ENCODE data around the gene RAP1B. TPM values are rescaled to one million over a fixed set of nuclear protein-coding genes. Genes with fewer than 3 reads are reported as not detected.

RAP1B gene
- total RNA-seq, 3 donors from 2014 or later = 172 to 213 (median 188) TPM

DNA sequence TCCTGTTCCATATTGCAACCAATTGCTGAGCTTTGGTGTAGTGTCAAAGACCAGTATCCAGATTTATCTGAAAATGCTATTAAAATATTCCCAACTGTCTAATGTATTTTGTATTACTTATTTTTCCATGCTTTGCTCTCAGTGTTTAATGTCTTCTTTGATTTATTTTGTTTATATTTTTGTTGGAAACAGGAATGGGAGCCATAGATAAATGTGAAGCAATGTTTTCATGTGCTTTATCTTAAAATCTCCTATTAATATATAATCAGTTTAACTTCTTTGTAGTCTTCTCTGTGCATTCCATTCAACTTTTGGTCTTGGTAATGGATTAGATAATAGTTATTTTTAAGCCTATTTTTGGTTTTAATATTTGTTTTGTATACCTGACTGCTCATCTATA is 8.8 kb downstream of the RAP1B start:
- DNase-seq (no peak), ATAC-seq (no peak)
- Mint-ChIP-seq H3K9me3 (no peaks in the 10 kb centered on the region), H3K27me3 (ENCODE audit: low read depth) (no peaks in the 10 kb centered on the region), H3K36me3 (ENCODE audit: insufficient read depth) (peaks cover 30% of the 10 kb centered on the region), H3K4me3 (peak overlapping the region; percentile 42), H3K4me1 (ENCODE audit: low read depth) (peaks cover 81% of the 10 kb centered on the region)

DNA sequence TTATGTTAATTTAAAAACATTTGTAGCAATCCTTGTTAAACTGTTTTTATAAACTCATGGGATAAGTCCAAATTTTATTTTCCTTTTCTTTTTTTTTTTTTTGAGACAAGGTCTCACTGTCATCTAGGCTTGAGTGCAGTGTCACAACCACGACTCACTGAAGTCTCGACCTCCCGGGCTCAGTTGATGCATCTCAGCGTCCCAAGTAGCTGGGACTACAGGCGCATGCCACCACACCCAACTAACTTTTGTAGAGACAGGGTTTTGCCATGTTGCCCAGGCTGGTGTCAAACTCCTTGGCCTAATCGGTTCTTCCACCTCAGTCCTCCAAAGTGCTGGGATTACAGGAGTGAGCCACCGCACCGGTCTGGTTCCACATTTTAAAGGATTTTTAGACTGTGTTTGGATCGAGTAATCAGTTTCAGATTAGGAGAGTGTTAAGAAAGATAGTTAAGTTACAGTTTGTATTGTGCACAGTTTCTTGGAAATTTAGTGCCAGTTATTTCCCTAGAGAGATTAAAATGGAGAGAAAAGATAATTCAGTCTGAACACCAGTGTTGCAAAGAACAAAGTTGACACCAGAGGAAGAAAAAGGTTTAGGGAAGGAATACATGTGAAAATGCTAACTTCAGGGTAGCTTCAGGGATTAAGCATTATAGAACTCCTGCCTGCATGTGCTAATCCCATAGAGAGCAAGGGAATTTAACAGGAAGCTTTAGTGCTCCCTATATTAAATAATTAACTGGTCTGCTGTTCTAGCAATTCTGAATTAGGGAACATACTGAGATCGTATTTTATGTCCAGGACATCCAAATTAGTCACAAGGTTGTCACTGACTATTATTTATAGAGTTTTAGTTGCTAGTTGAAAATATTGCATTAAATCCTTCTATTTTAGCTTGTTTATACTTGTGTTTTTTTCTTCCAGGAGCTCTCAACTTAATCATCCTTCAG is 10.1 kb downstream of the RAP1B start:
- ATAC-seq (peak in 1 of 2 donors; percentile 24), DNase-seq (no peak)
- Mint-ChIP-seq H3K4me3 (peak overlapping the region; percentile 55), H3K4me1 (ENCODE audit: low read depth) (peaks cover 78% of the 10 kb centered on the region), H3K27me3 (ENCODE audit: low read depth) (no peaks in the 10 kb centered on the region), H3K36me3 (ENCODE audit: insufficient read depth) (peaks cover 30% of the 10 kb centered on the region), H3K9me3 (no peaks in the 10 kb centered on the region)

GRCh38 chr12:68621472-68622081 is 10.9 kb downstream of the RAP1B start:
- peak overlapping the region; percentile 55 for H3K4me3 Mint-ChIP-seq
- peaks cover 38% of the 10 kb centered on the region for H3K36me3 Mint-ChIP-seq (ENCODE audit: insufficient read depth)
- DNase-seq = no peak
- peaks cover 2% of the 10 kb centered on the region for H3K9me3 Mint-ChIP-seq
- H3K4me1 Mint-ChIP-seq (ENCODE audit: low read depth) = peaks cover 81% of the 10 kb centered on the region
- peak in 1 of 2 donors; percentile 32 for ATAC-seq
- H3K27me3 Mint-ChIP-seq (ENCODE audit: low read depth) = no peaks in the 10 kb centered on the region

DNA sequence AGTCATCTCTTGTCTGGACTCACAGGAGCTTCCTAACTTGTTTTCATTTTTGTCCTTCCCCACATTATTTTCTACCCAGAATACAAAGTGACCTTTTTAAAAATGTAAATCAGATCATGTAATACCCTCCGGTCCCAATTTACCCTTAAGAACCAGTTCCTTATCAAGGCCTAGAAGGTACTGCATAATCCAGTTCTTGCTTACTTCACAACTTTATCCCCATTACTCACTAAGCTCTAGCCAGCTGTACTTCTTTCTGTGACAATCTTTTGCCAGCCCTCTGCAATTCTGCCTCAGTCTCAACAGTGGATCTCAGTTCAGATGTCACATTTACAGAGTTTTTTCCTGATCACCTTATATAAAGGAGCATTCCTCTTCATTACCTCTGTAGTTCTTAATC is 11.6 kb downstream of the RAP1B start:
- ATAC-seq (no peak), DNase-seq (no peak)
- Mint-ChIP-seq H3K36me3 (ENCODE audit: insufficient read depth) (peaks cover 44% of the 10 kb centered on the region), H3K27me3 (ENCODE audit: low read depth) (no peaks in the 10 kb centered on the region), H3K4me3 (no peak overlapping the region), H3K4me1 (ENCODE audit: low read depth) (peaks cover 83% of the 10 kb centered on the region), H3K9me3 (peaks cover 7% of the 10 kb centered on the region)

DNA sequence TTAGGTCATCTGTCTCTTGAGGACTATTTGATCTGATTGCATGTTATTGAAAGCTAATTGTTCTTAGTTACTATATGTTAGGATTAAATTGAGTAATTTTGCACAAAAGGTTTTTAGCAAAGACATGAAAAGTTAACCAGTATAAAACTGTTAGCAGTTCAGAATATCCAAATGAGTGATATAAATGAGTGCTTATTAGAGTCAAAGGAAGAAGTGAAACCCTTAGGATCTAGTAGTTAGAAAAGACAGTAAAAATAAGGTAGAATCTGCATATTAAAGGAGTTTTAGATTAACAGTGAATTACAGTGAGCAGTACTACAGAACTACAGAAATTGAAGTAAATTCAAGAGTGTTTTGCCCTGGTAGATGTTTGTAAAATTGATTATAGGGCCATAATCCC is 12.4 kb downstream of the RAP1B start:
- H3K9me3 Mint-ChIP-seq = peaks cover 7% of the 10 kb centered on the region
- DNase-seq = no peak
- no peak for ATAC-seq
- peaks cover 82% of the 10 kb centered on the region for H3K4me1 Mint-ChIP-seq (ENCODE audit: low read depth)
- H3K27me3 Mint-ChIP-seq (ENCODE audit: low read depth) = no peaks in the 10 kb centered on the region
- peaks cover 50% of the 10 kb centered on the region for H3K36me3 Mint-ChIP-seq (ENCODE audit: insufficient read depth)
- peak overlapping the region; percentile 23 for H3K4me3 Mint-ChIP-seq

DNA sequence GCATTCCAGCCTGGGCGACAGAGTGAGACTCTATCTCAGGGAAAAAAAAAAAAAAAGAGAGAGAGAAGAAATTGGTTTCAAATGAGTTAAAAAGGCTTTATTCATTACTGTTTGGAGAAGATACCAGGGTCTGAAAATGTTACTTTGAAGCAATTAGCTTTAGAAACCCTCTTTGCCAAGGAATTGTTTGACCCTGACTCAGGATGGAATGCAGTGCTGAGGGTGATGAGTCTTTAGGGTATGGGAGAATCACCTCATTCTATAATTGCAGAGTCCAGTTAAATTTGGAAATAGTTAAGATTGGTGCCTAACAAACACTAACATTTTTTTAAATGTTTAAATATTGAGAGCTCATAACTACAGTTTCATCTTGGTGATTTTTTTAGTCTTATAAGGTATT is 13.3 kb downstream of the RAP1B start:
- ATAC-seq (no peak), DNase-seq (no peak)
- H3K36me3 Mint-ChIP-seq (ENCODE audit: insufficient read depth) = peaks cover 51% of the 10 kb centered on the region
- H3K27me3 Mint-ChIP-seq (ENCODE audit: low read depth) = no peaks in the 10 kb centered on the region
- peaks cover 77% of the 10 kb centered on the region for H3K4me1 Mint-ChIP-seq (ENCODE audit: low read depth)
- H3K9me3 Mint-ChIP-seq = peaks cover 7% of the 10 kb centered on the region
- H3K4me3 Mint-ChIP-seq = no peak overlapping the region

DNA sequence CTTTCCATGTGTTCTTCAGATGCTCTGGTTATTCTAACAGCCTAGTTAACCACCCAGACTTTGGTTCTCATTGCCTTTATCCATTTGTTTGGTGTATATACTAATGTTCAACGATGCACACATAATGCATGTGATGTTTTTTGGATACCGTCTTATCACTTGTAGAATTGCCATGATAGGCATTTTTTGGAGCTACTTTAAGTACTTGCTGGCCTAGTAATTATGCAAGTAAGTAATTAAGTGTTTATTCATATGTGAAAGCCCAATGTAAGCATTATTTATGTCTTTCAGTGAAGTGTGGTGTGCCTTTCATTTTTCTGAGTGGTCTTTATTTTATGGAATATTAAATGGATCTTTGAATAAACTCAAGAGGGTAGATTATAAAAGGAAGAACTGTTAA is 14.2 kb downstream of the RAP1B start:
- Mint-ChIP-seq H3K9me3 (peaks cover 7% of the 10 kb centered on the region), H3K4me3 (no peak overlapping the region), H3K4me1 (ENCODE audit: low read depth) (peaks cover 74% of the 10 kb centered on the region), H3K27me3 (ENCODE audit: low read depth) (no peaks in the 10 kb centered on the region), H3K36me3 (ENCODE audit: insufficient read depth) (peaks cover 55% of the 10 kb centered on the region)
- DNase-seq = no peak
- no peak for ATAC-seq

- Mint-ChIP-seq H3K36me3 (ENCODE audit: insufficient read depth) (peaks cover 59% of the 10 kb centered on the region), H3K4me3 (no peak overlapping the region), H3K4me1 (ENCODE audit: low read depth) (peaks cover 74% of the 10 kb centered on the region), H3K9me3 (peaks cover 7% of the 10 kb centered on the region), H3K27me3 (ENCODE audit: low read depth) (no peaks in the 10 kb centered on the region)
- DNase-seq (no peak), ATAC-seq (no peak)
These were observed 17.1 kb downstream of the RAP1B start for GRCh38 chr12:68627673-68628319.

- ATAC-seq = no peak
- no peak overlapping the region for H3K4me3 Mint-ChIP-seq
- H3K36me3 Mint-ChIP-seq (ENCODE audit: insufficient read depth) = peaks cover 57% of the 10 kb centered on the region
- DNase-seq = no peak
- peaks cover 74% of the 10 kb centered on the region for H3K4me1 Mint-ChIP-seq (ENCODE audit: low read depth)
- H3K9me3 Mint-ChIP-seq = peaks cover 7% of the 10 kb centered on the region
- H3K27me3 Mint-ChIP-seq (ENCODE audit: low read depth) = no peaks in the 10 kb centered on the region
These were observed 18.0 kb downstream of the RAP1B start for GRCh38 chr12:68628698-68629097.

GRCh38 chr12:68630050-68630449 is 19.4 kb downstream of the RAP1B start:
- peaks cover 7% of the 10 kb centered on the region for H3K9me3 Mint-ChIP-seq
- no peak for DNase-seq
- peak in 1 of 2 donors; percentile 9 for ATAC-seq
- H3K36me3 Mint-ChIP-seq (ENCODE audit: insufficient read depth) = peaks cover 61% of the 10 kb centered on the region
- peaks cover 81% of the 10 kb centered on the region for H3K4me1 Mint-ChIP-seq (ENCODE audit: low read depth)
- H3K4me3 Mint-ChIP-seq = no peak overlapping the region
- no peaks in the 10 kb centered on the region for H3K27me3 Mint-ChIP-seq (ENCODE audit: low read depth)

DNA sequence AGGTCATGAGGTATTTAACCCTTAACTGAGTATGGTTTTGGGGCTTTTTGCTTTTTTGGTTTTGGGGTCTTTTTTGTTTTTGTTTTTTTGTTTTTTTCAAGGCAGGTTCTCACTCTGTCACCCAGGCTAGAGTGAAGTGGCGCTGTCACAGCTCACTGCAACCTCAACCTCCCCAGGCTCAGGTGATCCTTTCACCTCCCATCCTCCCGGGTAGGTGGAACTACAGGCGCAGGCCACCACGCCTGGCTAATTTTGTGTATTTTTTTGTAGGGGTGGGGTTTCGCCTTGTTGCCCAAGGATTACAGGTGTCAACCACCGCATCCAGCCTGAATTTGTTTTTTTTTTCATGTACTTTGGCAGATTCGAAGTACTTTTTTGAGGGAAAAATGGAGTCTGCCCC is 19.9 kb downstream of the RAP1B start:
- no peak for DNase-seq
- Mint-ChIP-seq H3K9me3 (peaks cover 7% of the 10 kb centered on the region), H3K36me3 (ENCODE audit: insufficient read depth) (peaks cover 58% of the 10 kb centered on the region), H3K27me3 (ENCODE audit: low read depth) (no peaks in the 10 kb centered on the region), H3K4me3 (no peak overlapping the region), H3K4me1 (ENCODE audit: low read depth) (peaks cover 80% of the 10 kb centered on the region)
- ATAC-seq = no peak

DNA sequence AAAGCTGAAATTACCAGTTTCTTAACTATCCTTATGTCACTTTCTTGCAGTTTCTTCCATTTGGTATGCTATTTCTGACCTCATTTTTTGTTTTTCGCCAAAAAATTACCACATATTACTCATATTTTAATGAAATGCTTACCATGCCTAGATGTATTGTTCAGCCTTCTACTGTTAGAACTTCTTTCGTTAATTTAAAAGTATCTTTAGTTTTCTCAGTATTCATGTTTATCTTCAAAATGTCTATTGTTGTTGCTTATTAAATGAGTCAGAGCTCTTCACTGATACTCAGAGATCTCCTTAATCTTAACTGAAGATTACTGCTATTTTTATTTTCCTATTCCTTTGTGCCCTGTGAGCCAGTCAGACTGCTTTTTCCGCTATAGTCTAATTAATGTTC is 20.5 kb downstream of the RAP1B start:
- ATAC-seq (peak in 1 of 2 donors; percentile 20), DNase-seq (no peak)
- peak overlapping the region; percentile 11 for H3K4me3 Mint-ChIP-seq
- peaks cover 7% of the 10 kb centered on the region for H3K9me3 Mint-ChIP-seq
- H3K36me3 Mint-ChIP-seq (ENCODE audit: insufficient read depth) = peaks cover 54% of the 10 kb centered on the region
- H3K4me1 Mint-ChIP-seq (ENCODE audit: low read depth) = peaks cover 84% of the 10 kb centered on the region
- H3K27me3 Mint-ChIP-seq (ENCODE audit: low read depth) = no peaks in the 10 kb centered on the region

- H3K9me3 Mint-ChIP-seq = no peaks in the 10 kb centered on the region
- H3K4me1 Mint-ChIP-seq (ENCODE audit: low read depth) = peaks cover 82% of the 10 kb centered on the region
- ATAC-seq = no peak
- H3K4me3 Mint-ChIP-seq = no peak overlapping the region
- DNase-seq = no peak
- peaks cover 43% of the 10 kb centered on the region for H3K36me3 Mint-ChIP-seq (ENCODE audit: insufficient read depth)
- no peaks in the 10 kb centered on the region for H3K27me3 Mint-ChIP-seq (ENCODE audit: low read depth)
These were observed 21.8 kb downstream of the RAP1B start for GRCh38 chr12:68632486-68632885.
